Hepatocyte (in vitro differentiated cells): ENCODE measurements around the gene OPRL1.

Source experiments
- EZH2 ChIP-seq: fragments of 200-600 bp; sonication (generic); IDR thresholded peaks from 2 replicates; pipeline ENCODE4 v1.6.1; 2016; ENCODE audit warnings: antibody characterized with exemption, mild to moderate bottlenecking, borderline replicate concordance
- EZH2phosphoT487 ChIP-seq: fragments of 200-600 bp; sonication (generic); IDR thresholded peaks from one replicate; pipeline ENCODE4 v1.6.1; 2018; ENCODE audit warnings: antibody characterized with exemption, mild to moderate bottlenecking, low read depth, moderate library complexity; ENCODE audit not compliant: unreplicated experiment, severe bottlenecking
- TF ChIP-seq, protein P1 (sequence below): fragments of 200-600 bp; sonication (generic); IDR thresholded peaks from 2 replicates; pipeline ENCODE4 v1.5.1; 2016; ENCODE audit warnings: antibody characterized with exemption, mild to moderate bottlenecking; ENCODE audit not compliant: poor library complexity

DNA sequence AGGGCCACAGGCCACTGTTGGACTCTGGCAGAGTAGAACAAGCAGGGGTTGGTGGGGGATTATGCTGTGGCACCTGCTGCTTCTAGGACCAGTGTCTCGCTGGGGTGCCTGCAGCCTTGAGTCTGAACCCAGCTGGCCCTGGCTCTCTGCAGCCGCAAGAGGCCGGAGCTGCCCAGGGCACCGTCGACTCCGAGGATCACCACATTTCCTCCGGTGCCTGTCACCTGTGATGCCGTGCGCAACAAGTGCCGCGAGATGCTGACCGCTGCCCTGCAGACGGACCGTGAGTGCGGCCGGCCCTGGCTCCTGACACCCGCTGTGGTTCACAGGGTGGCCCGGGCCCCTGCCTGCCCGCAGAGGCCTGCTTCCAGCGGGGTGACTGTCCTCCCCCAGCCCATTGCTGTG is 10.7 kb upstream of the OPRL1 start:
- TF ChIP-seq, protein P1, sequence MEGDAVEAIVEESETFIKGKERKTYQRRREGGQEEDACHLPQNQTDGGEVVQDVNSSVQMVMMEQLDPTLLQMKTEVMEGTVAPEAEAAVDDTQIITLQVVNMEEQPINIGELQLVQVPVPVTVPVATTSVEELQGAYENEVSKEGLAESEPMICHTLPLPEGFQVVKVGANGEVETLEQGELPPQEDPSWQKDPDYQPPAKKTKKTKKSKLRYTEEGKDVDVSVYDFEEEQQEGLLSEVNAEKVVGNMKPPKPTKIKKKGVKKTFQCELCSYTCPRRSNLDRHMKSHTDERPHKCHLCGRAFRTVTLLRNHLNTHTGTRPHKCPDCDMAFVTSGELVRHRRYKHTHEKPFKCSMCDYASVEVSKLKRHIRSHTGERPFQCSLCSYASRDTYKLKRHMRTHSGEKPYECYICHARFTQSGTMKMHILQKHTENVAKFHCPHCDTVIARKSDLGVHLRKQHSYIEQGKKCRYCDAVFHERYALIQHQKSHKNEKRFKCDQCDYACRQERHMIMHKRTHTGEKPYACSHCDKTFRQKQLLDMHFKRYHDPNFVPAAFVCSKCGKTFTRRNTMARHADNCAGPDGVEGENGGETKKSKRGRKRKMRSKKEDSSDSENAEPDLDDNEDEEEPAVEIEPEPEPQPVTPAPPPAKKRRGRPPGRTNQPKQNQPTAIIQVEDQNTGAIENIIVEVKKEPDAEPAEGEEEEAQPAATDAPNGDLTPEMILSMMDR: no peak
- TF ChIP-seq EZH2: no peak
- TF ChIP-seq EZH2phosphoT487: no peak
